Measurements from ENCODE around the gene GNGT2.

DNA sequence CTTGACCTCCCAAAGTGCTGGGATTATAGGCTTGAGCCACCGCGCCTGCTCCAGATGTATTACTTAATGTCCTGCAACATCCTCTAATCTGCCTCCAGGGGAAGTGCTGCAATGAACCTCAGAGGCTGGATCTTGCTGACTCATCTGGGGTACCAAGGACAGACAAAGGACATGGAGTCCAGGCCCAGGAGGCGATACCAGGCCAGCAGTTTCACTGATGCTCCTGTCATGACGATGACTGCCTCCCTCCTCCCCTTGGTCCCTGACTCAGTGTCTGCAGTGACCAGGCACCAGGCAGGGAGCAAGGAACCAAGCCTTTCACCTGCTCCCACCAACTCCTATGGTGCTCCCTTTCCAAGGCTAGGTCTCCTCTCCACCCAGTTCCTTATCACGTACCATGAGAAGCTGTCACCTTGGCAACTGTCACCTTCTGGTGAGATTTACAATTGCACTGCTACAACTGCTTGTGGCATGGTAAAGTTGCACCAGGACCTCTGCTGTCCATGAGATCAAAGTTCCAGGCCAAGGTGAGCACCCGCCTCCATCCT lies 41.8 kb upstream of the GNGT2 start:
- TF ChIP-seq EZH2phosphoT487 (IDR thresholded peaks at IDR 0.05; ENCODE audit: borderline replicate concordance, low read depth, low read length), result no peak
- TF ChIP-seq, protein P1, sequence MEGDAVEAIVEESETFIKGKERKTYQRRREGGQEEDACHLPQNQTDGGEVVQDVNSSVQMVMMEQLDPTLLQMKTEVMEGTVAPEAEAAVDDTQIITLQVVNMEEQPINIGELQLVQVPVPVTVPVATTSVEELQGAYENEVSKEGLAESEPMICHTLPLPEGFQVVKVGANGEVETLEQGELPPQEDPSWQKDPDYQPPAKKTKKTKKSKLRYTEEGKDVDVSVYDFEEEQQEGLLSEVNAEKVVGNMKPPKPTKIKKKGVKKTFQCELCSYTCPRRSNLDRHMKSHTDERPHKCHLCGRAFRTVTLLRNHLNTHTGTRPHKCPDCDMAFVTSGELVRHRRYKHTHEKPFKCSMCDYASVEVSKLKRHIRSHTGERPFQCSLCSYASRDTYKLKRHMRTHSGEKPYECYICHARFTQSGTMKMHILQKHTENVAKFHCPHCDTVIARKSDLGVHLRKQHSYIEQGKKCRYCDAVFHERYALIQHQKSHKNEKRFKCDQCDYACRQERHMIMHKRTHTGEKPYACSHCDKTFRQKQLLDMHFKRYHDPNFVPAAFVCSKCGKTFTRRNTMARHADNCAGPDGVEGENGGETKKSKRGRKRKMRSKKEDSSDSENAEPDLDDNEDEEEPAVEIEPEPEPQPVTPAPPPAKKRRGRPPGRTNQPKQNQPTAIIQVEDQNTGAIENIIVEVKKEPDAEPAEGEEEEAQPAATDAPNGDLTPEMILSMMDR (conservative IDR thresholded peaks at IDR 0.05; ENCODE audit: low read length), result no peak
